GM18498 (cell line): ENCODE results near the gene FUBP1.
"Not testable (repeated sequence)": the region's sequence is repeated elsewhere in the genome, so short reads cannot be mapped to it uniquely, and the experiment has no call there.

Source experiments
- ATAC-seq: cut with Tn5 transposase; IDR thresholded peaks from one replicate; pipeline ENCODE4 v1.9.1; 2021; ENCODE audit warnings: mild to moderate bottlenecking, moderate library complexity; ENCODE audit not compliant: unreplicated experiment

The FUBP1 gene

DNA sequence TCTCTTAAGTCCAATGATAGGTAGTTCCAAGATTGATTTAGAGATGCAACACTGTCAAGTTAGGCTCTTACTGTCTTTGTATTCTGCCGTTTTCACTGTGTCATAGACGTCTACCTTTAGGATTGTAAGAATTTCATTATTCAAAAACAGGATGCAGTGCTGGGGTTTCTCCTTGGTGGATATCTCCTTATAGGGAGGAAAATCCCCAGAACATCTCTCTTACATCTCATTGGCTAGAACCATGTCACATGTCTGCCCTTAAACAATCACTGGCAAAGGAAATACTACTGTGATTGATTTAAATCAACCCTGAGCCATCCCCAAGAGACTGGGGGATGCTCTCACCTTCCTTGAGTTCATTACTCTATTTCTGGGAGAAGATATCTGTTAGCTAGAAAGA is 10.9 kb upstream of the FUBP1 start:
- no peak for ATAC-seq

DNA sequence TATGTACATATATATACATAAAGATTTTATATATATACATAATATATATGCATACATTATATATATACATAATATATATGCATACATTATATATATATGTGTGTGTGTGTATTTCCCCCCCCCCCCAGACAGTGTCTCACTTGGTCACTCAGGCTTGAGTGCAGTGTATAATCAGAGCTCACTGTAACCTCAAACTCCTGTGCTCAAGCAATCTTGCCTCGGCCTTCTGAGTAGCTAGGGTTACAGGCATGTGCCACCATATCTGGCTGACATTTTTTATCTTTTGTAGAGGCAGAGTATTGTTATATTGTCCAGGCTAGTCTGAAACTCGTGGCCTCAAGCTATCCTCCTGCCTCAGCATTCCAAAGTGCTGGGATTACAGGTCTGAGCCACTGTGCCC is 9.0 kb upstream of the FUBP1 start:
- no peak for ATAC-seq

GRCh38 chr1:77986810-77987209 is 7.9 kb upstream of the FUBP1 start:
- ATAC-seq: no peak

DNA sequence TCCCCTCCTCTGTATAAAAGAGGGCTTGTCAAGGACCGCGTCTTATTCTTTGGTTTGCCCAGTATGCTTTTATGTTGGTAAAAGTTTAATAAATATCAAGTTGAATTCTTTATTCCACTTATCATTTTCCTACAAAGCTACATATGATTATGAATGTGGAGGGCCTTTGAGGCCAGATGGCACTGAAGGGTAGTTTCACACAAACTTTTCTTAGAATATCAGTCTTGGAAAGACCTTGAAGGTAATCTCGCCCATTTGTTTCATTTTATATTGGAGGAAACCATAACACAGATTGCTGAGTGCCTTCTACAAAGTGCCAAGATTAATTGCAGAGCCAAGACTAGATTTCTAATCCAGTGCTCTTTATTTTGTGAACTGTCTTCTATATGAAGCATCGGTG is 5.8 kb upstream of the FUBP1 start:
- ATAC-seq: no peak

- no peak for ATAC-seq
These were observed 5.1 kb upstream of the FUBP1 start for GRCh38 chr1:77983997-77984355.

GRCh38 chr1:77983352-77983996 is 4.6 kb upstream of the FUBP1 start:
- not testable (repeated sequence) for ATAC-seq

DNA sequence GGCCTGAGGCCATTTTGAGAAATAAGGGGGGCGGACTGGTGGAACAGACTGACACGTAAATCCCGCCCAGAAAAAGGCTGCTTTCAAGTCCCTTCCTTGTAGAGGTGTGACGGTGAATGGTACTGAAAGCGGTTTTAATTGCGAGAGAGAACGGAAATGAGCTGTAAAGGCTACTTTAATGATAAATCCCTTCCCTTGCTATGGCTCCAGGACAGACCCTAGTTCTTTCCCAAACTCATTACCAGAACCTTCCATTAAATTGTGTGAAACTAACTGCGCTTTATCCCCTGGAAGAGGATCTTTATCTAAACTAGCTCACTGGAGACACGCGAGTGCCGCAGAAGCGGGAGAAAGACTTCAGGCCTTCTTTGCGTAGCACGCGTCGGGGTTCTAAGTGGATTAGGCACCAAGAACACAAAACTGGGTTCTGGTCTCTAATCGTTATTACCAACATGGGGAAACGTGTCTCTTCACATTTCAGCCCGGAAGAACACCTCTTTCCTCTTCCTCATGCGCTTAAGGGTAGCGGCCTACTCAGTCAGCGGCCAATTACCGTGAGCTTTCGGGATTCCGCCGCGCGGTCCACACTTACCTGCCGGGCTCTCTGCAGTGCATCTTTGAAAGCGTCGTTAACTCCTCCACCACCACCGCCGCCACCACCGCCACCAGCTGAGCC is 441 bp downstream of the FUBP1 start:
- peak; percentile 72 for ATAC-seq

DNA sequence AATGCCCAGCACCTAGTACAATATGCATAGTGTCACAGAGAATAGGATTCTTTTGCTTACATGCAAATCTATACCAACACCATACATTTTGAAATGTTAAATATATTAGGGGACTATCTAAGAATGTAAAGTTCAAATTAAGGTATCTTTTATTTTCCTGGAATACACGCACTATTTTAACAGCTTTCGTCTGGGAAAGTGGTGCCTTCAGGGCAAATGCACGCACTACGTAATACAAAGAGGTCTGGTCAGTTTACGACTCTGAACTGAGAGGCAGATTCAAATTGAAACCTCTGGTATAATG is 931 bp downstream of the FUBP1 start:
- no peak for ATAC-seq

- no peak for ATAC-seq
These were observed 2.3 kb downstream of the FUBP1 start for GRCh38 chr1:77976433-77977076.

DNA sequence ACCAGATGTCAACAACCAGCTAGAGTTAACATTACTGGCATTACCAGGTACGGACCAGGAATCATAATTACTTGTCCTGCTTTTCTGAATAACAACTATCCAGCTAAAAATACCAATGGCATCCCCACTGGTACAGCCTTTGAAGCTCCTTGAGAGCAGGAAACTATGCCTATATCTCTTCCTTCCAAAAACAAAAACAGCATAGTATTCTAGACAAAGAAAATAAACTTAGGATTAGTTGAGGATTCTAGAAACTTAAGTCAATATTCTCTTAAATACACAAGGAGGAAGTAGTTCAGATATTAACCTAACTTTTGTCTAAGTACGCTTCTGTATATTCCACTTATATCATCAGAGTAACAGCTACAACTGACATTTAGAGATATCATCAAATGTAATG is 3.0 kb downstream of the FUBP1 start:
- ATAC-seq: no peak

DNA sequence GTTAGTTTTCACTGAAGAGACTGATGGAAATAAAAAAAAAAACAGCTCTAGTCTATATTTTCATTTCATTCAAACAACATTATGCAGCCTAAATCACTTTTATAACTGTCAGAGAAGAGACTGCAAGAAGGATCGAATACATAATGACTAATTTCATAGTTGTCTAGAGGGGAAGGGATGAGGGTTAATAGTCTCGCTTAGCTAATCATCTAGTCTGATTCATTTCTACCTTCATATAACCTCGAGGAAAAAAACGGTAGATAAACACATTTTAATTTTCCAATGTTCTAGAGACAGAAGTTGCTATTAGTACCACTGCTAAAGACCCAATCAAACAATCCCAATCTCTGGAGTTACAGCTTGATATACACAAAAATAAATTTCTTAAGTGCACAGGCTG is 3.5 kb downstream of the FUBP1 start:
- ATAC-seq: no peak

- ATAC-seq: no peak
These were observed 6.8 kb downstream of the FUBP1 start for GRCh38 chr1:77972080-77972479.

GRCh38 chr1:77970192-77970591 is 8.7 kb downstream of the FUBP1 start:
- ATAC-seq: no peak

GRCh38 chr1:77966291-77966690 is 12.6 kb downstream of the FUBP1 start:
- no peak for ATAC-seq

- no peak for ATAC-seq
These were observed 17.5 kb downstream of the FUBP1 start for GRCh38 chr1:77961392-77961791.

GRCh38 chr1:77958850-77959249 is 20.0 kb downstream of the FUBP1 start:
- ATAC-seq: no peak

DNA sequence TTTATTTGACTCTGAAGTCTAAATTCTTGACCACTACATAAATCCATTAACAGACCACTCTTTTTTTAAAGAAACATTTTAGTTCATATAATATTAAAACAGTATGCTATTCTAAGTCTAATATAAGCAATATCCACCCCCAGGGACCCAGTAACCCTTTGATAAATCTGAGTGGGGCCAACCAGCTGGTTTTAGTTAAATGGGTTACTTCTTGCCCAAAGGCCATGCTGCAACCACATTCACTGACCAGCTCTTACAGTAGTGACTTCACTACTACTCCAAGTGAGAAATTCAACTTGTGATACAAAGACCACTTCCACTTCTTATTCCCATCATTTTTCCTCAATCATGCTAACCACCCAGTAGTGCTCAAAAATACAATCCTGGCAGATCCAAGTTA is 20.5 kb downstream of the FUBP1 start:
- no peak for ATAC-seq

GRCh38 chr1:77956464-77956863 is 22.4 kb downstream of the FUBP1 start:
- no peak for ATAC-seq

DNA sequence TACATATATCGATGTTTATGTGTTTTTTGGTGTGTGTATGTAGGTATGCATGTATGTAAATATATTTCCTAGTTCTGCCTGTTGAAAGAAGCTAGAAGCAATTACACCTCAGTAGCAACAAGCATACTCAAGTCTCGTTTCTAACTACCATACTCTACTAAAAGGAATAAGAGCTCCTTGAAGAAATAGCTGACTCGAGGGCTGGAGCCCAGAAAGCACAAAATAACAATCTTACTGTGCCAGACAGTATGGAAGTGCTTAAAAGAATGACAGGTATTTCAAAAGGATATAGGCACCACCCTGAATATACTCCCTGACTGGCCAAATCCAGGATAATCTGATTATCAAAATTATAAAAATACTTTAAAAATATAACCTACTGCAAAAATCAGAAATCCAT is 23.2 kb downstream of the FUBP1 start:
- ATAC-seq: no peak

DNA sequence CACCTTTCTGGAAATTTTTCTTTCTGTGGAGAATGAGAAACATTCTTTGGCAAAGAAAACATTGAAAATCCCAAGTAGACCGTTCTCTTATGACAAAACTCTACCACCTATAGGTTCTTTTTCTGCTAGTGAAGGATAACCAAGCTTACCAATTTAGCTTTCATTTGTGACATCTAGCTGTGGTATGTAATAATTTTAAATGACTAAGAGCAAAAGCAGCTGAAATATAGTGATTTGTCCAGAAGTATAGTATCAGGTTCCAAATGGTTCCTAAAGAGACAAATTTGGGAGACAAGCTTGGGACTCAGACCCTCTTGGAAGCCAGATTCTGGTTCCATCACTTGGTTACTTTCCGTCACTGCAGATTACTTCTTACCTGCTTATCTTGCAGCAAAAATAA is 24.4 kb downstream of the FUBP1 start:
- ATAC-seq: no peak

GRCh38 chr1:77953907-77954306 is 25.0 kb downstream of the FUBP1 start:
- ATAC-seq: no peak

DNA sequence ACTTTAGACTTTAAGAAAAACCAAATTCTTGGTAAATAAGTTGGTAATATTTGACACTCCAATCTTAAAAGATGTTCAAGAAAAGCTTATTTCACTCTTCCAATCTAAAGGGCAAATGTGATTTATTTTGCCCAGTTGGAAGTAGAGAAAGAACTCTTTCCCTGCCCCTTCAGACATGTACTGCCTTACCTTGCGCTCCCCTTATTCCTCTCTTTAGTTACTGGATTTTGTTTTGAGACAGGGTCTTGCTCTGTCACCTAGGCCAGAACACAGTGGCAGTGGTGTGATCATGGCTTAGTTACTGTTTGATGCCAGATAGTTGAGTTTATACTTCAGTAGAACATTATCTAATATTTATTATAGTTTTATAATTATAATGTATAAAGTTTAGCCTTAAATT is 27.5 kb downstream of the FUBP1 start:
- no peak for ATAC-seq

GRCh38 chr1:77950873-77951272 is 28.0 kb downstream of the FUBP1 start:
- ATAC-seq: peak; percentile 85
